ENCODE results near the gene NEUROD2. TPM values are rescaled to one million over a fixed set of nuclear protein-coding genes. Genes with fewer than 3 reads are reported as not detected.
A peak's percentile ranks its signal among the peaks of the same experiment; 100 is the strongest.

Gene NEUROD2
- total RNA-seq, 2 donors from 2014 or later, result not detected

DNA sequence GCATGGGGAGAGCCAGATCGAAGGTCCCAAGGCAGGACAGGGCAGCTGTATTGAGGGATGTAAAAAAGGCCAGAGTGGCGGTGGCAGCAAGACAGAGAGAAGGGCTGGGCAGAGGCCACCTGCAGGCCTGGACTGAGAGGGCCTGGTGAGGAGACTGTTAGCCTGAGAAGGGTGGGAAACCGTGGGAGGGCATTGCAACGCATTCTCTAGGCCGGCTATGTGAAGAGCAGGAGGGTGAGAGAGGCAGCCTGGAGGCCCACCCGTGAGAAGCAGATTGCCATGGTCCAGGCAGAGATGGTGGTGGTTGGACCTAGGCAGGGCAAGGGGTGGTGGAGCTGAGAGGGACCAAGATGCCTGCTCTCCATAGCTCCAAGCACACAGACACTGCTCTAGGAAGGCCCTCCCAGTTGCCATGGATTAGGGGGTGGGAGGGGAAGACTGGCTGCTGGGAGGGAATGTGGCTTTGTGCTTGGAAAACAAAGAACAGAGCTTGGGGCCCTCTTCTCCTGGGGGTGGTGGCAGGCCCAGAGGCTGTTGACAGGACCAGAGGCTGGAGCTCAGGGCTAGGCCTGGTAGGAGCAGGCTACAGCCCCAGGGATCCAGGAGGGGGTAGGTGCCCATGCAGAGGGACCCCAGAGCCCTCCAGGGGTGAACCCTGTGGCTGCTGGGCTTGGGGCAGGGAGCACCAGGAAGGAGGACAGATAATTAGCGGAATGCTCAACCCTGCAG is 45.0 kb upstream of the NEUROD2 start:
- DNase-seq, result no peak
- Histone ChIP-seq H3K36me3 (replicated peaks in 1 of 2; ENCODE audit: insufficient read depth in 1 of 2, low read depth in 2 of 2) (no peaks in the 10 kb centered on the region), H3K9me3 (no peaks in the 10 kb centered on the region), H3K27me3 (no peaks in the 10 kb centered on the region), H3K27ac (no peak overlapping the region), H3K4me1 (peaks cover 6% of the 10 kb centered on the region), H3K4me3 (no peak overlapping the region)
- intact Hi-C loops (cut with DNase I), result no loop called here
- peak; percentile 13 for ATAC-seq
- WGBS, 2 donors, result 67 to 74% methylated on average over 6 to 7 of the region's 7 CpGs
- TF ChIP-seq POLR2A (IDR thresholded peaks at IDR 0.05), result no peak
- no peak for TF ChIP-seq CTCF (IDR thresholded peaks at IDR 0.05)

DNA sequence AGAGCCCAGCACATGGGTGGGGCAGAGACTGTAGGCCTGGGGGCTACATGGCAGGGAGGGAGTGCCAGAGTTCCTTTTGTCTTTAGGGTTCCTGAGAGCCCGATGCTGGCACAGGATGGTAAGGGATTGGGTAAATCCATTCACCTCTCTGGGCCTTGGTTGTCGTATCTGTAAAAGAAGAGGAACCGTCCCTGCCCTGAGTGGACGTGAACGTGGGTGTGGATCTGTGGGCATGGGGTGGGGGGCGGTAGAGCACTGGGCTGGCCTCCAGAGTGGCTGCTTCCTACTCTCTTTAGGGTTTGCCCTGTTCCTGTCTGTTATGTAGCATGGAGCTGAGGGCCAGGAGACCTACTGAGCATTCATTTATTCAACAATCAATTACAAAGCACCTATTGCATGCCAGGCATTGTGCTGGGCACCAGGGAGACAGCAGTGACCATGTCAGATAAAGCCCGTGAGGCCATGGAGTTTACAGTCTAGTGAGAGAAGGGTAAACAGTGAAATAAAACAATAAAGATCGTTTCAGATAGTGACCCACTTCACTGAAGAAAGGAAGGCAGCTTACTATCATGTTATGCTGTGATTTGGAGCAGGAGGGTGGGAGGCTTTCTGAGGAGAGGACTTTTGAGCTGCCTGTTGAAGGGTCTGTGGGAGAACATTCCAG is 44.3 kb upstream of the NEUROD2 start:
- Histone ChIP-seq H3K4me3 (no peak overlapping the region), H3K36me3 (replicated peaks in 1 of 2; ENCODE audit: insufficient read depth in 1 of 2, low read depth in 2 of 2) (no peaks in the 10 kb centered on the region), H3K27me3 (no peaks in the 10 kb centered on the region), H3K9me3 (no peaks in the 10 kb centered on the region), H3K4me1 (peaks cover 6% of the 10 kb centered on the region), H3K27ac (no peak overlapping the region)
- no peak for DNase-seq
- intact Hi-C loops (cut with DNase I), result no loop called here
- TF ChIP-seq POLR2A (IDR thresholded peaks at IDR 0.05), result no peak
- 52 to 57% methylated on average over 8 of the region's 8 CpGs for WGBS, 2 donors
- no peak for ATAC-seq

DNA sequence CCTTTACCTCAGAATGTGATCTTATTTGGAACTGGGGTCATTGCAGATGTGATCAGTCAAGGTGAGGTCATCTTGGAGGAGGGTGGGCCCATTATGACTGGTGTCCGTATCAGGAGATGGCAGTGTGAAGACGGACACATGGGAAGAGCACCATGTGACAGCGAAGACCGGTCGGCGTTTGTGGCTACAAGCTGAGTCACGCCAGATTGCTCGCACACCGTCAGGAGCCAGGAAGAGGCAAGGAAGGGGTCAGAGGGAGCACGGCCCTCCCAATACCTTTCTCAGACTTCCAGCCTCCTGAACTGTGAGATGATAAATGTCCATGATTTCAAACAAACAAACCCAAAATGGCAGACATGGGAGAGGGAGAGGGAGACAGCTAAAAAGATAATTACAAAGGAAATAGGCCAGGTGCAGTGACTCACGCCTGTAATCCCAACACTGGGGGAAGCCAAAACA is 42.4 kb upstream of the NEUROD2 start:
- WGBS, 2 donors, result 88 to 89% methylated on average over 11 of the region's 11 CpGs
- intact Hi-C loops (cut with DNase I), result no loop called here

GRCh38 chr17:39648616-39649366 is 41.1 kb upstream of the NEUROD2 start:
- no peaks in the 10 kb centered on the region for H3K9me3 ChIP-seq
- H3K36me3 ChIP-seq (replicated peaks in 1 of 2; ENCODE audit: insufficient read depth in 1 of 2, low read depth in 2 of 2), result no peaks in the 10 kb centered on the region
- H3K4me1 ChIP-seq, result peaks cover 5% of the 10 kb centered on the region
- H3K4me3 ChIP-seq, result no peak overlapping the region
- TF ChIP-seq CTCF (IDR thresholded peaks at IDR 0.05) (no peak), POLR2A (IDR thresholded peaks at IDR 0.05) (no peak)
- H3K27me3 ChIP-seq, result no peaks in the 10 kb centered on the region
- DNase-seq, result no peak
- H3K27ac ChIP-seq, result no peak overlapping the region
- ATAC-seq, result no peak
- intact Hi-C loops (cut with DNase I), result no loop called here
- WGBS, 2 donors, result 79 to 87% methylated on average over 15 of the region's 15 CpGs

More for the DNA sequence above, 42.4 kb upstream of the NEUROD2 start:
- DNase-seq (no peak), ATAC-seq (no peak)
- H3K27ac ChIP-seq, result no peak overlapping the region
- H3K4me3 ChIP-seq, result no peak overlapping the region
- H3K36me3 ChIP-seq (replicated peaks in 1 of 2; ENCODE audit: insufficient read depth in 1 of 2, low read depth in 2 of 2), result no peaks in the 10 kb centered on the region
- no peak for TF ChIP-seq CTCF (IDR thresholded peaks at IDR 0.05)
- no peak for TF ChIP-seq POLR2A (IDR thresholded peaks at IDR 0.05)
- no peaks in the 10 kb centered on the region for H3K9me3 ChIP-seq
- H3K27me3 ChIP-seq, result no peaks in the 10 kb centered on the region
- peaks cover 6% of the 10 kb centered on the region for H3K4me1 ChIP-seq

GRCh38 chr17:39647256-39647655 is 39.5 kb upstream of the NEUROD2 start:
- Histone ChIP-seq H3K27me3 (no peaks in the 10 kb centered on the region), H3K36me3 (replicated peaks in 1 of 2; ENCODE audit: insufficient read depth in 1 of 2, low read depth in 2 of 2) (no peaks in the 10 kb centered on the region), H3K9me3 (no peaks in the 10 kb centered on the region), H3K4me3 (no peak overlapping the region), H3K27ac (no peak overlapping the region), H3K4me1 (peaks cover 2% of the 10 kb centered on the region)
- 89 to 93% methylated on average over 5 of the region's 5 CpGs for WGBS, 2 donors
- no peak for TF ChIP-seq CTCF (IDR thresholded peaks at IDR 0.05)
- TF ChIP-seq POLR2A (IDR thresholded peaks at IDR 0.05), result no peak
- ATAC-seq, result no peak
- intact Hi-C loops (cut with DNase I), result no loop called here
- no peak for DNase-seq

All from body of pancreas (tissue), 4 donors.